HL-60 (cell line): ENCODE measurements around the gene OR2D2.

Experiments used
- DNase-seq, 2 experiments: peaks; one replicate each; pipeline ENCODE4 v3.0.0-alpha.2; 2010 to 2020; ENCODE audit warnings: low read depth in 1 of 2, low spot score in 1 of 2
- H3K27ac ChIP-seq: fragments of 250-450 bp; sonication (Bioruptor Pico); replicated peaks from 2 replicates; pipeline ENCODE4 v1.5.1; 2020; ENCODE audit warnings: mild to moderate bottlenecking, moderate library complexity
- H3K27me3 ChIP-seq: fragments of 250-450 bp; sonication (Bioruptor Pico); 2 replicates; pipeline ENCODE4 v1.5.1; 2021; ENCODE audit warnings: mild to moderate bottlenecking, moderate library complexity; ENCODE audit not compliant: insufficient read depth, poor library complexity, severe bottlenecking
- H3K4me3 ChIP-seq: replicated peaks from 2 replicates; pipeline ENCODE4 v1.5.1; 2011; ENCODE audit warnings: mild to moderate bottlenecking, control low read depth, low read length; ENCODE audit not compliant: insufficient read depth
- GABPA ChIP-seq: IDR thresholded peaks from 2 replicates; pipeline ENCODE4 v1.6.1; 2012; ENCODE audit warnings: low read depth
- POLR2AphosphoS5 ChIP-seq: IDR thresholded peaks from 2 replicates; pipeline ENCODE4 v1.6.1; 2012; ENCODE audit warnings: low read depth
- SPI1 ChIP-seq: IDR thresholded peaks from 2 replicates; pipeline ENCODE4 v1.6.1; 2012; ENCODE audit warnings: low read depth, mild to moderate bottlenecking, borderline replicate concordance
- TF ChIP-seq, protein P1 (sequence below): IDR thresholded peaks from one replicate; pipeline ENCODE4 v1.5.1; 2011; ENCODE audit warnings: low read length, control low read depth, inconsistent platforms; ENCODE audit not compliant: insufficient read depth
- TF ChIP-seq, protein P2 (sequence below): IDR thresholded peaks from 2 replicates; pipeline ENCODE4 v1.6.1; 2012; ENCODE audit warnings: low read depth; ENCODE audit not compliant: insufficient replicate concordance

OR2D2 gene

DNA sequence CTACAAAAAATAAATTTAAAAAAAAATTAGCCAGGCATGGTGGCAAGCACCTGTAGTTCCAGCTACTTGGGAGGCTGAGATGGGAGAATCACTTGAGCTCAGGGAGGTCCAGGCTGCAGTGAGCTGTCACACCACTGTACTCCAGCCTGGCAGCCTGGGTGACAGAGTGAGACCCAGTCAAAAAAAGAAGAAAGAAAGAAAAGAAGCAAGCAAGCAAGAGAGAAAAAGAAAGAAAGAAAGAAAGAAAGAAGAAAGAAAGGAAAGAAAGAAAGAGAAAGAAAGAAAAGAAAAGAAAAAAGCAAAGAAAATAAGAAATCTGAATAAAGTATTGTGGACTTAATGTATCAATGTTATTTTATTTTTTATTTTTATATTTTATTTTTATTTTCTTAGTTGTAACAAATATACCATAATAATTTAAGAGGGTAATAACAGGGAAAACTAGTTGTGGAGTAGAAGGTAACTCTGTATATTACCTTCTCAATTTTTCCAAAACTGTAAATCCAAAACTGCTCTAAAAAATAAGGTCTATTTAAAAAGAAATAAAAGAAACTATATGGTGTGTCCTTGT, 32.8 kb upstream of the OR2D2 start:
- Histone ChIP-seq H3K4me3 (no peak overlapping the region), H3K27ac (no peak overlapping the region), H3K27me3 (no peaks in the 10 kb centered on the region)
- no peak for TF ChIP-seq POLR2AphosphoS5
- TF ChIP-seq, protein P1, sequence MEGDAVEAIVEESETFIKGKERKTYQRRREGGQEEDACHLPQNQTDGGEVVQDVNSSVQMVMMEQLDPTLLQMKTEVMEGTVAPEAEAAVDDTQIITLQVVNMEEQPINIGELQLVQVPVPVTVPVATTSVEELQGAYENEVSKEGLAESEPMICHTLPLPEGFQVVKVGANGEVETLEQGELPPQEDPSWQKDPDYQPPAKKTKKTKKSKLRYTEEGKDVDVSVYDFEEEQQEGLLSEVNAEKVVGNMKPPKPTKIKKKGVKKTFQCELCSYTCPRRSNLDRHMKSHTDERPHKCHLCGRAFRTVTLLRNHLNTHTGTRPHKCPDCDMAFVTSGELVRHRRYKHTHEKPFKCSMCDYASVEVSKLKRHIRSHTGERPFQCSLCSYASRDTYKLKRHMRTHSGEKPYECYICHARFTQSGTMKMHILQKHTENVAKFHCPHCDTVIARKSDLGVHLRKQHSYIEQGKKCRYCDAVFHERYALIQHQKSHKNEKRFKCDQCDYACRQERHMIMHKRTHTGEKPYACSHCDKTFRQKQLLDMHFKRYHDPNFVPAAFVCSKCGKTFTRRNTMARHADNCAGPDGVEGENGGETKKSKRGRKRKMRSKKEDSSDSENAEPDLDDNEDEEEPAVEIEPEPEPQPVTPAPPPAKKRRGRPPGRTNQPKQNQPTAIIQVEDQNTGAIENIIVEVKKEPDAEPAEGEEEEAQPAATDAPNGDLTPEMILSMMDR = no peak
- TF ChIP-seq, protein P2, sequence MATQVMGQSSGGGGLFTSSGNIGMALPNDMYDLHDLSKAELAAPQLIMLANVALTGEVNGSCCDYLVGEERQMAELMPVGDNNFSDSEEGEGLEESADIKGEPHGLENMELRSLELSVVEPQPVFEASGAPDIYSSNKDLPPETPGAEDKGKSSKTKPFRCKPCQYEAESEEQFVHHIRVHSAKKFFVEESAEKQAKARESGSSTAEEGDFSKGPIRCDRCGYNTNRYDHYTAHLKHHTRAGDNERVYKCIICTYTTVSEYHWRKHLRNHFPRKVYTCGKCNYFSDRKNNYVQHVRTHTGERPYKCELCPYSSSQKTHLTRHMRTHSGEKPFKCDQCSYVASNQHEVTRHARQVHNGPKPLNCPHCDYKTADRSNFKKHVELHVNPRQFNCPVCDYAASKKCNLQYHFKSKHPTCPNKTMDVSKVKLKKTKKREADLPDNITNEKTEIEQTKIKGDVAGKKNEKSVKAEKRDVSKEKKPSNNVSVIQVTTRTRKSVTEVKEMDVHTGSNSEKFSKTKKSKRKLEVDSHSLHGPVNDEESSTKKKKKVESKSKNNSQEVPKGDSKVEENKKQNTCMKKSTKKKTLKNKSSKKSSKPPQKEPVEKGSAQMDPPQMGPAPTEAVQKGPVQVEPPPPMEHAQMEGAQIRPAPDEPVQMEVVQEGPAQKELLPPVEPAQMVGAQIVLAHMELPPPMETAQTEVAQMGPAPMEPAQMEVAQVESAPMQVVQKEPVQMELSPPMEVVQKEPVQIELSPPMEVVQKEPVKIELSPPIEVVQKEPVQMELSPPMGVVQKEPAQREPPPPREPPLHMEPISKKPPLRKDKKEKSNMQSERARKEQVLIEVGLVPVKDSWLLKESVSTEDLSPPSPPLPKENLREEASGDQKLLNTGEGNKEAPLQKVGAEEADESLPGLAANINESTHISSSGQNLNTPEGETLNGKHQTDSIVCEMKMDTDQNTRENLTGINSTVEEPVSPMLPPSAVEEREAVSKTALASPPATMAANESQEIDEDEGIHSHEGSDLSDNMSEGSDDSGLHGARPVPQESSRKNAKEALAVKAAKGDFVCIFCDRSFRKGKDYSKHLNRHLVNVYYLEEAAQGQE = no peak
- TF ChIP-seq SPI1 = no peak
- no peak for TF ChIP-seq GABPA
- DNase-seq = no peak

DNA sequence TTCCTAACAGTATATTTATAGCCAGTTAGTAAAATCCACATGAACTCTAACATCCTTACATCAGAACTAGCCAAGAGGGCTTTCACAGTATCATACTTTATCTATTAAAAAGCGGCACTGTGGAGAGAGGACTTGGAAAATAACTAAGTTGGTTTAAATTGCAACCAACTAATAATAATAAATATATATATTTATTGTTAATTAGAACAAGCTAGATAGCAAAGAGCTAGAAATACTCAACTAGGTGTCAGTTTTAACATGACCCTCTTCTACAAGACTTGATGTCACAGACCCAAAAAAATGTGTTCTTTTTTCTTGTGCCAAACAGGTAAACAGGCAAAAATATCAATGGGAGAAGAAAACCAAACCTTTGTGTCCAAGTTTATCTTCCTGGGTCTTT, 28.4 kb upstream of the OR2D2 start, which contains the start of gene OR2D3:
Gene OR2D3, plus strand, starts transcription at position 301 of the 400 bp plus-strand sequence. Its CDS starts 0 bp downstream, at position 301.
- TF ChIP-seq, protein P2 = no peak
- TF ChIP-seq GABPA (no peak), SPI1 (no peak), POLR2AphosphoS5 (no peak)
- TF ChIP-seq, protein P1 = no peak
- H3K27ac ChIP-seq = no peak within 1 kb of the TSS
- H3K4me3 ChIP-seq = no peak within 1 kb of the TSS
- no peaks in the 10 kb centered on the region for H3K27me3 ChIP-seq
- no peak for DNase-seq

DNA sequence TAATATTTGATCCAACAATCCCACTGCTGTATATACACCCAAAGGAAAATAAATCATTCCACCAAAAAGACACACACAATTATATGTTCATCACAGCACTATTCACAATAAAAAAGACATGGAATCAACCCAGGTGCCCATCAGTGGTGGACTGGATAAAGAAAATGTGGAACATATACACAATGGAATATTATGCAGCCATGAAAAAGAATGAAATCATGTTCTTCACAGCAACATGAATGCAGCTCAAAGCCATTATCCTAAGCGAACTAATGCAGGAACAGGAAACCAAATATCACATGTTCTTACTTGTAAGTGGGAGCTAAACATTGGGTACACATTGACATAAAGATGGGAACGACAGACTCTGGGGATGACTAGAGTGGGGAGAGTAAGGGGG, 27.4 kb upstream of the OR2D2 start:
- H3K27me3 ChIP-seq = no peaks in the 10 kb centered on the region
- no peak overlapping the region for H3K27ac ChIP-seq
- H3K4me3 ChIP-seq = no peak overlapping the region
- no peak for DNase-seq
- TF ChIP-seq, protein P2 = no peak
- TF ChIP-seq POLR2AphosphoS5 (no peak), GABPA (no peak), SPI1 (no peak)
- TF ChIP-seq, protein P1 = no peak
